Activated T-cell treated with anti-CD3 and anti-CD28 coated beads for 4 hours (primary cell): ENCODE data around the gene SYT13.
A peak's percentile ranks its signal among the peaks of the same experiment; 100 is the strongest.

ENCODE experiments used
- DNase-seq: peaks from one replicate; pipeline ENCODE4 v3.0.0-alpha.2; 2020

Gene SYT13

DNA sequence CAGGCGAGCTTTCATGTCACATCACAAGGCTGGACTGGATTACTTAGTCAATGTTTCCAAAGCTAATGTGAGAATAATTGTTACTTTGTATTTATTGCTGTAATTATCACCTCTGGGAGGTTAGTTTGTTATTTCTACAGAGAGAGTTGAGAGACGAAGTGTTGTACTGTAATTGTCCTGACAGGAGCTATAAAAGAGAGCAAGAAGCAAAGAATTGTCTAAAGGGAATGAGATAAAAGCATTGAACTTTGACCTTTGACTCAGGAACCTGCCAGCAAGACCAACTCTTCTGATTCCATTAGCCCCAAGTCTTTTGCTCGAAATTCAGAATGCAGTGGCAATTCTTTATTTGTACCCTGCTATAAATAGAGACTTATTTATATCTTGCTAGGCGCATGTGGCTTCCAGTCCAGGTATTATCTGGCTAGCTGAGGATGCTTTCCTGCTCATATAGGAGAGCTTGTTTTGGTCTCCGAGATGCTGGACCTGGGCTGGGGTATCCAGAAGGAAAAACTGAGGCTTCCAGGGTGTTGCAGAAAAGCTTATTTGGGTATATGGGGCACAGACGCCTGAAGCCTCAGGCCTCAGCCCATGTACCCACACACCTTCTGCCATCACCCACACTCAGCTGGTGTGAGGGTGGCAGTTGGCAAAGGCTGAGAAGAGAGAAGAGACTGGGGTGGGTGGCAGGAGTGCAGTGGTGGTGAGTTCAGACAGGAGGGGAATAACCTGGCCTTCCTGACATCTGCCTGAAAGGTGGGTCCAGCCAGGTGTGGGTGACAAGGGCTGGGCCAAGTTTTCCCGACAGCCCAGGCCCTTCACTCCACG lies 40.7 kb downstream of the SYT13 start:
- DNase-seq: no peak

- no peak for DNase-seq
Observed at GRCh38 chr11:45243967-45244366, 42.2 kb downstream of the SYT13 start.

DNA sequence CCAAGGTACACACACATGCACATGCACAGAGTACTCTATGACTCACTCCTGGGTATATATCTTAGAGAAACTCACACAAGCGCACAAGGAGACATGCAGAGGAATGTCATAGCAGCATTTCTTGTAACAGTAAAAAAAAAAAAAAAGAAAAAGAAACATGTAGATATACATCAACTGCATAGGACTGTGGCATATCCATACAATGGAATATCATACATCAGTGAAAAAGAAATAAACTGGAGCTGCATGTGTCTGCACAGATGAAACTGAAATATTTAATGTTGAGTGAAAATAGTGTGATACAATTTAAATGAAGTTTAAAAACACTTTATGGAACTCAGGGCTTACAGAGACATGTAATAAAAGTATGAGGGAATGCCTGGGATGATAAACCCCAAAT lies 46.4 kb downstream of the SYT13 start:
- no peak for DNase-seq

DNA sequence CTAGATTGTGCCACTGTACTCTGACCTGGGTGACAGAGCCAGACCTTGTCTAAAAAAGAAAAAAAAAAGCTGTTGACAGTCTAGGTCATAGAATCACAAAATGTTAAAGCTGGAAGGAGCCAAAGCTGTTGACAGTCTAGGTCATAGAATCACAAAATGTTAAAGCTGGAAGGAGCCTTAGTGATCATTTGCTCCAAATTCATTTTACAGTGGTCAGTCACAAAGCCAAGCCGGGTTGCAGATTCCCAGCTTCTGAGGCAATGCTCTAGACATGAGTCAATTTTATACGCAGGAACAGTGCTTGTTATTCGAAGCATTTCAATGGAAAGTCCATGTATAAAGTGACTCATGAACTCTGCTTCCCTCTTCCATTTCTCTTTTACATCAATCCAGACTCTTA lies 47.4 kb downstream of the SYT13 start:
- DNase-seq: no peak

- no peak for DNase-seq
Observed at GRCh38 chr11:45237711-45238315, 48.3 kb downstream of the SYT13 start.

DNA sequence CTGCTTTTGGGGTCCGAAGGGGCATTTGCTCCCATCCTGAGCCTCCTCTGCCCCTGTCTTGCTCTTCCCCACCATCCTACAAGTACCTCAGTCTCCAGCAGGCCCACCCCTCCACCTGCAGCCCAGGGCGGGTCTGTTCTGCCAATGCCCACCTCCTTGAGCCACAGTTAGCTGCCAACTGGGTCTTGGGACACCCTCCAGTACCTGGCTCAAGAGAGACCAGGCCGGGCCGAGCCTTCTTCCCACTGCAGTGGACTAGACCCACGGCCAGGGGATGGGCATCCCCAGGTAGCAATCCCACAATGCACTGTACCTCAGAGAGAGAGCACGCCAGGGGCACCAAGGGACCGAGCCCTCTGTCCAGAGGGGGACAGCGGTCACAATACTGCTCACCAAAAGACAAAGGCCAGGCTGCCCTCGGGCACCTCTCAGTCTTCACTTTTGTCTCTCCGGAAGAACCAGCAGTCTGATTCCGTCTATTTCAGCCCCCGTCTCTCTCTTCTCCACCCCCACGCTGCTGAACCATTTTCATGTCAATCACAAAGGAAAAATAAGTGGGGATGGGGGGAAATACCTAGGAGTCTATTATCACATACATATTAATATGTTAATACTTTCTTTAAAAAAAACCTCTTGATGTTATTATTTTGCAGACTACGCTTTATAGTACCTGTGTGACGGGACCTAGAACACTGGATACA lies 51.7 kb downstream of the SYT13 start:
- no peak for DNase-seq

DNA sequence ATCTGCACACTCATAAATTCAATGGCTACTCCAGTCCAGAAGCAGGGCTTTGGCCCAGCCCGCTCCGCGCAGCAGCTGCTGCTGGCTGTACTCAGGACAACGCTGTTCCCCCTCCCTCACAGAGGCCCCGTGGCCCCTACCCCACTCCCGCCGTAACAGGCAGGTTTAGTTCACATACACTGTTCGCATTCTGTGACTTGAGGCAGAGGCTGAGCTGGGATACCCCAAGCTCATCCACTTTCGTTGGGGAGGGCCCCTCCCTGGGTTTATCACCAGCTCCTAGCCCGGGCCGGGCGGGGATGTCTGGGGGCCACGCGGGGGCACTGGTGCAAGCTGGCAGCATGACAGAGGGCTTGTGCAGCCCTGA lies 52.4 kb downstream of the SYT13 start:
- DNase-seq: no peak

GRCh38 chr11:45233121-45233803 lies 52.9 kb downstream of the SYT13 start:
- DNase-seq: peak; percentile 41

DNA sequence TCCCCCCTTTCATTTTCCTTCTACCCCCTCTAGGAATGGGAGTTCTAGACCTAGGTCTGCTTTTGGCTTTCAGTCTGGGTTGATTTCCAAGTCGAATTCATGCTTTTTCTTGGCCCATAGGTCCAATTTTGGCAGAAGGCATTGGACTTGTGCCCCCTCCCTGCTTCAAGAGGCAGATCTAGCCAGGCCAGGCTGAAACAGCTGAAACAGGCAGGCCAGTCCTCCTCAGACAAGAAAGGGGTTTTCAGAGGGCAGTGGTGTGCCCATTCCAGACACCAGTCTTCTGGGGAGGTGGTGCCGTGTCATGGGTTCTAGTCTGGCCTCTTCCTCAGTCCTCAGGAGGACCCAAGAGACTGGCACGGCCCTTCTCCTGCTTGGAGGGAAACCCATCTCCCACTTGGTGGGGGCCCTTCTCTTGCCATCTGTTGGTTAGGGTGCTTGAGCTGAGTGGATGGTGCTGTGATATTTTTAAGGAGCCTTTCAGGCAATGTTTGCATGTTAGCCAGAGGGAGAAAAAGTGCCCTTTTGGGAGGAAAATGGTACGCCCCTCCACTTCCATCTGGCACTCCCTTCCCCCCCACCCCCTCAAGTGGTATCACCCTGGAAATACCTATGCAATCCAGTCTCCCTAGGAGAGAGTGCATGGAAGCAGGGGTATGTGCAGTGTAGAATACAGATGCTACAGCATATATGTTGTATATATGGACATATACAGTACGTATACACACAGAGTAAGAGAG lies 53.6 kb downstream of the SYT13 start:
- no peak for DNase-seq

DNA sequence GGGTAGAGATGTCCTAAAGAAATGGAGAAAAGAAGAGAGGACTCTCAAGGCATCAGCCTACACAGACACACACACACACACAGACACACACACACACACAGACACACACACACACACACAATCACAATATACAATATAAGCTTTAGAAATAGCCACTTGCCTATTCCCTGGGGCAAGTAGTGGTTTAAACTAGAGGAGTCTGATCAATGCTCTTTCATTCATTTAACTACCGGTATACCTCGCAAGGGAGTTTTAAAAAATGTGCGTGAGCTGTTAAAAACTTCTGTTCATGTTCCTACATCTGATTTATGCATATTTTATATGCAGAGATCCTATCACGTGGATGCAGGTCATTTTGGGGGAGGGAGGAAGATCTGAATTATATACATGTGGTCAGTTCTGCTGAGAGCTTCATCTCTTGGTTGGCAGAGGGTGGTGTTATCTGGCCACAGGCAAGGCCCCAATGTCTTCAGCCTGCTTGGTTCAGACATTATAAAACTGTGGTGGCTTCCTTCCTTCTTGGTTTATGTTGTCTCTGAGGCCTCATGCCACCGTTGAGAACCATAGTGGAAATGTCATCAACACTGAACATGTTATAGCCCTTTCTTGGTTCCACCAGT lies 56.6 kb downstream of the SYT13 start:
- no peak for DNase-seq

- DNase-seq: no peak
Observed at GRCh38 chr11:45227836-45228235, 58.3 kb downstream of the SYT13 start.

DNA sequence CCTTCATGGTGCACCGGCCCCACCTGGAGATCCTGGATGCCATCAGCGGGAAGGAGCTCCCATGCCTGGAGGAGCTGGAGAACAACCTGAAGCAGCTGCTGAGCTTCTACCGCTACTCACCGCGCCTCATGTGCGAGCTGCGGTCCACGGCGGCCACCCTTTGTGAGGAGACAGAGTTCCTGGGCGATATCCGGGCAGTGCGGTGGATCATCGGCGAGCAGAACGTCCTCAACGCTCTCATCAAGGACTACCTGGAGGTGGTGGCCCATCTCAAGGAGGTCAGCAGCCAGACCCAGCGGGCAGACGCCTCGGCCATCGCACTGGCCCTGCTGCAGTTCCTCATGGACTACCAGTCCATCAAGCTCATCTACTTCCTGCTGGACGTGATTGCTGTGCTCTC lies 59.2 kb downstream of the SYT13 start:
- no peak for DNase-seq

DNA sequence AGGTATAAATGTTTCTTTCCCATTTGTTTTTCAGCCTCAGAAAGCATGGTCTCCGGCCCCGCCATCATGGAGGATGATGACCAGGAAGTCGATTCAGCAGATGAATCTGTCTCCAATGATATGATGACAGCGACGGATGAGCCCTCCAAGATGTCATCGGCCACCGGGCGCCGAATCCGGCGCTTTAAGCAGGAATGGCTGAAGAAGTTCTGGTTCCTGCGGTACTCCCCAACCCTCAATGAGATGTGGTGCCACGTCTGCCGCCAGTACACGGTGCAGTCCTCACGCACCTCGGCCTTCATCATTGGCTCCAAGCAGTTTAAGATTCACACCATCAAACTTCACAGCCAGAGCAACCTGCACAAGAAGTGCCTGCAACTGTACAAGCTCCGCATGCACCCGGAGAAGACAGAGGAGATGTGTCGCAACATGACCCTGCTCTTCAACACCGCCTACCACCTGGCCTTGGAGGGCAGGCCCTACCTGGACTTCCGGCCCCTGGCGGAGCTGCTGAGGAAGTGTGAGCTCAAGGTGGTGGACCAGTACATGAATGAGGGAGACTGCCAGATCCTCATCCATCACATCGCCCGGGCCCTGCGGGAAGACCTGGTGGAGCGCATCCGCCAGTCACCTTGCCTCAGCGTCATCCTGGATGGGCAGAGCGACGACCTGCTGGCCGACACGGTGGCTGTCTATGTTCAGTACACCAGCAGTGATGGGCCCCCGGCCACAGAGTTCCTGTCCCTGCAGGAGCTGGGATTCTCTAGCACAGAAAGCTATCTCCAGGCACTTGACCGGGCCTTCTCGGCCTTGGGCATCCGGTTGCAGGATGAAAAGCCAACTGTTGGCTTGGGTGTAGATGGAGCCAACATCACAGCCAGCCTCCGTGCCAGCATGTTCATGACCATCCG lies 59.9 kb downstream of the SYT13 start:
- no peak for DNase-seq

- DNase-seq: no peak
Observed at GRCh38 chr11:45225277-45225676, 60.9 kb downstream of the SYT13 start.

DNA sequence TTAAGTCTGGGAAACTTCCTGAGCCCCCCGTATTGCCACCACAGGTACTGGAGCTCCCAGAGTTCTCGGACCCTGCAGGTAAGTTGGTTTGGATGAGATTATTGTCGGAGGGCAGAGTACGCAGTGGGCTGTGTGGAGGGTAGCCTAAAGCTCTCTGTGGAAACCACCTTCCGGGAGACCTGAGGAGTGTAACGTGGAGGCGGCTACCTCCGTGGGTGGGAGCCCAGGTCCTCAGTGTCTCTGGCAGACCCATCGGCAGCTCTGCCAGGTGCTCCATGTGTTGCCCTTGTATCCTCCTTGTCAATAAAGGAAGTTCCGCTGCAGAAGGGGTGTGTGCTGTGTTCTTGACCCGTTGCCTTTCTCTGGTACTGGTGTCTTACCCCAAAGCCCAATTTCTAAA lies 61.4 kb downstream of the SYT13 start:
- DNase-seq: no peak

GRCh38 chr11:45223496-45223895 lies 62.6 kb downstream of the SYT13 start:
- no peak for DNase-seq

GRCh38 chr11:45219411-45219810 lies 66.7 kb downstream of the SYT13 start:
- DNase-seq: no peak

GRCh38 chr11:45218705-45219104 lies 67.4 kb downstream of the SYT13 start:
- DNase-seq: no peak

DNA sequence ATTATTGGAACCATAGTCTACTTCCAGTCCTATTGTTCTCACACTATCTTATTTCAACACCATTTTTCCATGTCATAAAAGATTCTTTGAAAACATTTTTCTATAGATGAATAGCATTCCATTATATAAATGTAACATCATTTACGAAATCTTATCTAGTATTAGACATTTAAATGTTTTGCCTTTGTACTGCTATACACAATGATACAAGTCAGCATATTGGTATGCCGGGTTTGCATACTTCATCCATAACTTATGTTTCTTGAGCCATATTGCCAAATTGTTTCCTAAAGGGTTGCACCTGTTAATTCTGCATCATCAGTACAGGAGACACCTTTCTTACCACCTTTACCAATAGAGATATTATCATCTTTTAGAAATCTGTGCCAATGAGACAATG lies 68.2 kb downstream of the SYT13 start:
- no peak for DNase-seq

- DNase-seq: no peak
Observed at GRCh38 chr11:45216901-45217300, 69.2 kb downstream of the SYT13 start.

- DNase-seq: no peak
Observed at GRCh38 chr11:45216031-45216430, 70.1 kb downstream of the SYT13 start.
